ENCODE measurements around the gene CHTF18.

DNA sequence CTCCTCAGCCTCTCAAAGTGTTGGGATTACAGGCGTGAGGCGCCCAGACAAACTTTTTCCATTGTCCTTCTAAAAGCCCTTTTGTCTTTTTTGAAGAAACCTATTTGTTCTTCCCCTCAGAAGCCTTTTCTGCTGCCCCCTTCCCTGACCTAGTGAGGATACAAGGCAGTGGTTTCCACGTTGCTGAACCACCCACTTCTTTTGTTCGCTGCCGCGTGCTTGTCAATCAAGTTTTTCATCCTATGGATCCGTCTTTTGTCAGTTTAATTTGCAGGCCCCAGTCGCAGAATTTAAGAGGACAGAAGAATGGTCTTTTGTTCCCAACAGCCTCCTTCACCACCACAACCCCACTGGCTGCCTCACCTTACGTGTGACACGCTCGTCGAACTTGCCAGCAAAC lies 32.3 kb downstream of the CHTF18 start:
- TF ChIP-seq POLR2A (IDR thresholded peaks at IDR 0.05) (no peak), CTCF (IDR thresholded peaks at IDR 0.05) (no peak)
